GM12891 (cell line): Measurements from ENCODE around the gene TRMT10C.
A peak's percentile ranks its signal among the peaks of the same experiment; 100 is the strongest.
"Not testable (repeated sequence)": the region's sequence is repeated elsewhere in the genome, so short reads cannot be mapped to it uniquely, and the experiment has no call there.

ENCODE experiments used
- DNase-seq: peaks from one replicate; pipeline ENCODE4 v3.0.0; 2011; ENCODE audit warnings: low spot score; ENCODE audit not compliant: insufficient read length
- FAIRE-seq: peaks from 2 replicates; lab custom pipeline; 2011; peaks lifted over from hg19 to GRCh38; lab: Jason Lieb, UNC
- PAX5 ChIP-seq: IDR thresholded peaks from 2 replicates; pipeline ENCODE4 v1.6.1; 2011; ENCODE audit warnings: low read length, moderate library complexity, mild to moderate bottlenecking; ENCODE audit not compliant: insufficient read depth, severe bottlenecking
- POLR2A ChIP-seq: IDR thresholded peaks from 2 replicates; pipeline ENCODE4 v1.6.1; 2011; ENCODE audit warnings: low read depth, low read length, control low read depth
- POLR2AphosphoS5 ChIP-seq: IDR thresholded peaks from 2 replicates; pipeline ENCODE4 v1.6.1; 2011; ENCODE audit warnings: low read depth, low read length, control low read depth
- POU2F2 ChIP-seq: IDR thresholded peaks from 2 replicates; pipeline ENCODE4 v1.6.1; 2011; ENCODE audit warnings: low read depth, mild to moderate bottlenecking, control low read depth, low read length, moderate library complexity
- SPI1 ChIP-seq: IDR thresholded peaks from 2 replicates; pipeline ENCODE4 v1.6.1; 2011; ENCODE audit warnings: low read depth, low read length, control low read depth
- TAF1 ChIP-seq: IDR thresholded peaks from 2 replicates; pipeline ENCODE4 v1.6.1; 2011; ENCODE audit warnings: low read depth, low read length, control low read depth

The TRMT10C gene

DNA sequence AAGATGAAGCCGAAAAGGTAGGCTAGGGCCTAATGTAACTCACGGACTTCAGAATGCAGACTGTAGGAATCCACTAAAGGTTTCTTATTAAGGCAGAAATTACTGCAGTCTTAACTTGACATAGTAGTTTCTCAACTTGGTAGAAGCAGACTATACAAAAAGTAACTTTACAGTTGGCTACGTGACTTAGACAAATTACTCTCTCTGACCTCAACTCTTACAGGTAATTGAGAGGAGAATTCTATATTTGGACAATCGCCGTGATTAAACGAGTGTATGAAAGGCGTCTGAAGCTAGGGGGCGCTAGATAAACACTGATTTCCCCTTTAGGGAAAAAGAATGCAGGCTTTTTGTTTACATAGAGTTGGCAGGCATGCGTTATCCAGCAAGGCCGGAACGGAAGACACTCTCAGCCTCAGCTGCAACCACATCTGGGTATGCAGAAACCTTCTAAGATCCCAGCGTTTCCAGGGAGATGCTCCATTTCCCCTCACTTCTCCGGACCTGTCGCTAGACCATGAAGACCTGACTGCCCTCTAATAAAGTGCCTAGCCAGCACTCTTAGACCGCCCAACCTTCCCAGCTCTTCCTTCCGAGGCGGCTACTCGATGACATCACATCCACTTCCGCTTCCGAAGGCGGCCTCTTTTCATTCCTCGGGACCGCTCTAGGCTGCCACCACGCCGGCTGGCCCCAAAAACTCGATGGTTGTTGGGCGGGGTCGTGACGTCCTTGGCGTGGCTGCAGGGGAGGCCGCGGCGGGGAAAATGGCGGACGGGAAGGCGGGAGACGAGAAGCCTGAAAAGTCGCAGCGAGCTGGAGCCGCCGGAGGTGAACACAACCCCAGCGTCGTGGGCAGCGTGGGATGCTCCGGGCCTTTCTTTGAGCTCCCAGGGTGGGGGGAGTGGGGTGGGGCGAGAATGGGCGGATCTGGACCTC lies 12.1 kb downstream of the TRMT10C start, which contains the start of gene PCNP:
Gene PCNP, plus strand, starts transcription at position 732 of the 939 bp plus-strand sequence. Its CDS starts 36 bp downstream, at position 768.
- TF ChIP-seq TAF1 (peak; percentile 93), POU2F2 (peak; percentile 73; the same call in 1 of the 2 replicates), POLR2A (peak; percentile 76; the same call in 1 of the 2 replicates), PAX5 (no peak), SPI1 (peak; percentile 79), POLR2AphosphoS5 (peak; percentile 77)
- peak; percentile 80 for DNase-seq
- FAIRE-seq, result peak; percentile 97

GRCh38 chr3:101574388-101575112 lies 12.9 kb downstream of the TRMT10C start:
- FAIRE-seq, result peak; percentile 83
- no peak for DNase-seq
- 0 out of 2 replicates have a peak, but pooled peaks have one; percentile 18 for TF ChIP-seq SPI1
- peak; percentile 42 for TF ChIP-seq TAF1
- TF ChIP-seq POLR2A, result peak; percentile 69; the same call in 1 of the 2 replicates
- TF ChIP-seq POU2F2, result 0 out of 2 replicates have a peak, but pooled peaks have one; percentile 3
- TF ChIP-seq PAX5, result no peak
- 0 out of 2 replicates have a peak, but pooled peaks have one; percentile 38 for TF ChIP-seq POLR2AphosphoS5

- DNase-seq (no peak), FAIRE-seq (no peak)
- TF ChIP-seq POLR2AphosphoS5, result no peak
- no peak for TF ChIP-seq PAX5
- no peak for TF ChIP-seq TAF1
- no peak for TF ChIP-seq POLR2A
- no peak for TF ChIP-seq POU2F2
- TF ChIP-seq SPI1, result no peak
Observed at GRCh38 chr3:101577286-101577685, 15.6 kb downstream of the TRMT10C start.

GRCh38 chr3:101588616-101589015 lies 26.9 kb downstream of the TRMT10C start:
- no peak for DNase-seq
- no peak for FAIRE-seq
- TF ChIP-seq POLR2AphosphoS5, result no peak
- TF ChIP-seq TAF1, result no peak
- no peak for TF ChIP-seq POLR2A
- TF ChIP-seq POU2F2, result no peak

DNA sequence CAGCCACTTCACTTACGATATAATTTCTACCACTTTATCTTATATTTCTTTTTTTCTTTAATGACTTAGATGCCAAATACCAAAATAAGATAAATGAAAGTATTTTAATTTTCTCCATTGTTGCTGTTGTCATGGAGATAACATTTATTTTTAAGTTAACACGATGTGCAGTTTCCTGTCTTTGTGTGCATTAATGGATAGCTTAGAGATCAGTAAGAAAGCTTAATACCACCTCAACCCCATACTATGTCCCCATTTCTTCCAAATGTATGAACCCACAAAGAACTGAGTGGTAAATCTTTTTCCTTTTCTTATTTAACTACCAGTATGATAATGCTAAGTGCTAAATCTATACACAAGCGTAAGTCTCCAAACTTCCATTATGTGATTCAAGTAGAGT lies 29.4 kb downstream of the TRMT10C start:
- DNase-seq (no peak), FAIRE-seq (no peak)
- TF ChIP-seq SPI1 (no peak), PAX5 (no peak), POLR2AphosphoS5 (no peak), TAF1 (no peak), POLR2A (no peak), POU2F2 (no peak)

- FAIRE-seq, result no peak
- DNase-seq, result no peak
- TF ChIP-seq POU2F2, result no peak
- TF ChIP-seq PAX5, result no peak
- no peak for TF ChIP-seq POLR2A
- TF ChIP-seq TAF1, result no peak
- TF ChIP-seq SPI1, result no peak
- TF ChIP-seq POLR2AphosphoS5, result no peak
Observed at GRCh38 chr3:101602731-101603130, 41.1 kb downstream of the TRMT10C start.

DNA sequence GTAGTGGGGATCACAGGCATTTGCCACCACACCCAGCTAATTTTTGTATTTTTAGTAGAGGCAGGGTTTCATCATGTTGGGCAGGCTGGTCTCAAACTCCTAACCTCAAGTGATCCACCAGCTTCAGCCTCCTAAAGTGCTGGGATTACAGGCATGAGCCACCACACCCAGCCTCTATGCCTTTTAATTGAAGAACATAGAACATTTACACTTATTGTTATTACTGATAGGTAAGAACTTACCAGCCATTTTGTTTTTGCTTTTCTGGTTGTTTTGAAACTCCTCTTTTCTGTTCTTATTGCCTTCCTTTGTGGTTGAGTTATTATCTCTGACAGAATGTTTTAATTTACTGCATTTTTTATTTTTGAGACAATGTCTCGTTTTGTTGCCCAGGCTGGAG lies 41.5 kb downstream of the TRMT10C start:
- FAIRE-seq, result no peak
- TF ChIP-seq POLR2A (no peak), PAX5 (no peak), TAF1 (no peak), POLR2AphosphoS5 (no peak), SPI1 (no peak), POU2F2 (no peak)
- DNase-seq, result no peak

DNA sequence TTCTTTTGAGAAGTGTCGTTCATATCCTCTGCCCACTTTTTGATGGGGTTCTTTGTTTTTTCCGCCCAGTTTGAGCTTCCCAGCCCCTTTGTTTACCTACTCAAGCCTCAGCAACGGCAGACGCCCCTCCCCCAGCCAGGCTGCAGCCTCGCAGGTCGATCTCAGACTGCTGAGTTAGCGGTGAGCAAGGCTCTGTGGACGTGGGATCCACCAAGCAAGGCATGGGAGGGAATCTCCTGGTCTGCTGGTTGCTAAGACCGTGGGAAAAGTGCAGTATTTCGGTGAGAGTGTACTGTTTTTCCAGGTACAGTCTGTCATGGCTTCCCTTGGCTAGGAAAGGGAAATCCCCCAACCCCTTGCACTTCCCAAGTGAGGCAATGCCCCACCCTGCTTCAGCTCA lies 43.7 kb downstream of the TRMT10C start:
- DNase-seq, FAIRE-seq: not testable (repeated sequence)

DNA sequence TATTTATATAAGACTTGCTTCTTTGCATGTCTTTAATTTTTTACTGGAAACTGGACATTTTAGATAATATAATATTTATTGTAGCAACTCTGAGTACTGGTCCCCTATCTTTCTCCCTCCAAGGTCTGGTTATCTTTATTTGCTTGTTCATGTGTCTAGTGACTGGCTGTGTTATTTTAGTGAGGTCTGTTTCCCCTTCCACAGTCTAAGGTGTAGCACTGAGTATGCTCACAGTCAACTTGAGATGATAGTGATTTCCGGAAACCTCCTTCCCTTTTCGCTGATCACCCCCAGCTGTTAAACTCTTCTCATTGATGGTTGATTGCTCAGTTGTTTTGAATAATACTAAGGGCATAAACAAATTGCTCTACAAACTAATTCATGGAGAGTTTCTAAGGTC lies 49.4 kb downstream of the TRMT10C start:
- DNase-seq (no peak), FAIRE-seq (no peak)
- no peak for TF ChIP-seq POLR2AphosphoS5
- no peak for TF ChIP-seq SPI1
- no peak for TF ChIP-seq POLR2A
- no peak for TF ChIP-seq TAF1
- no peak for TF ChIP-seq PAX5
- TF ChIP-seq POU2F2, result no peak
